Keratinocyte (primary cell): ENCODE data around the gene COQ8A. TPM values are rescaled to one million over a fixed set of nuclear protein-coding genes. Genes with fewer than 3 reads are reported as not detected.

Experiments used
- DNase-seq: peaks from one replicate; pipeline ENCODE4 v3.0.0-alpha.2; 2011; ENCODE audit warnings: low read depth, missing footprints, low spot score
- FAIRE-seq: peaks from 2 replicates; lab custom pipeline; 2011; peaks lifted over from hg19 to GRCh38; lab: Jason Lieb, UNC
- H2AFZ ChIP-seq: 2 replicates; pipeline ENCODE4 v1.6.0; 2012; ENCODE audit warnings: low read length, control low read depth, inconsistent platforms; ENCODE audit not compliant: control insufficient read depth
- H3K27ac ChIP-seq: 2 replicates; pipeline ENCODE4 v1.5.1; 2011; ENCODE audit warnings: low read length; ENCODE audit not compliant: control insufficient read depth, insufficient read depth
- H3K27me3 ChIP-seq: 3 replicates; pipeline ENCODE4 v1.6.0; 2011; ENCODE audit warnings: low read length; ENCODE audit not compliant: control insufficient read depth, insufficient read depth; ENCODE audit errors: extremely low read depth
- H3K36me3 ChIP-seq, 2 experiments: 2 replicates in 1 of 2; 3 replicates in 1 of 2; pipeline ENCODE4 v1.5.1; 2011; ENCODE audit warnings: low read length in 2 of 2, mild to moderate bottlenecking in 1 of 2; ENCODE audit not compliant: control insufficient read depth in 2 of 2, insufficient read depth in 2 of 2; ENCODE audit errors: extremely low read depth in 1 of 2
- H3K4me1 ChIP-seq: 3 replicates; pipeline ENCODE4 v1.5.1; 2011; ENCODE audit warnings: low read length; ENCODE audit not compliant: control insufficient read depth, insufficient read depth; ENCODE audit errors: extremely low read depth
- H3K4me2 ChIP-seq: 3 replicates; pipeline ENCODE4 v1.6.0; 2011; ENCODE audit warnings: low read depth, low read length; ENCODE audit not compliant: control insufficient read depth, insufficient read depth; ENCODE audit errors: extremely low read depth
- H3K4me3 ChIP-seq, 3 experiments: fragments of 200-600 bp in 1 of 3; sonication (generic) in 1 of 3; 2 replicates in 2 of 3; 3 replicates in 1 of 3; pipeline ENCODE4 v1.5.1; 2011 to 2016; ENCODE audit warnings: low read length in 3 of 3, mild to moderate bottlenecking in 3 of 3, control low read depth in 2 of 3, inconsistent platforms in 1 of 3, low read depth in 1 of 3, mixed read lengths in 1 of 3, mixed run types in 1 of 3, moderate library complexity in 1 of 3; ENCODE audit not compliant: control insufficient read depth in 2 of 3, insufficient read depth in 2 of 3; ENCODE audit errors: extremely low read depth in 1 of 3
- H3K79me2 ChIP-seq: 2 replicates; pipeline ENCODE4 v1.6.0; 2012; ENCODE audit warnings: low read length; ENCODE audit not compliant: control insufficient read depth, insufficient read depth
- H3K9ac ChIP-seq: 3 replicates; pipeline ENCODE4 v1.6.0; 2011; ENCODE audit warnings: low read length; ENCODE audit not compliant: control insufficient read depth, insufficient read depth; ENCODE audit errors: extremely low read depth
- H3K9me1 ChIP-seq: 3 replicates; pipeline ENCODE4 v1.6.0; 2011; ENCODE audit warnings: low read length; ENCODE audit not compliant: control insufficient read depth, insufficient read depth; ENCODE audit errors: extremely low read depth
- H3K9me3 ChIP-seq: 2 replicates; pipeline ENCODE4 v1.5.1; 2012; ENCODE audit warnings: low read depth, low read length; ENCODE audit not compliant: control insufficient read depth
- H4K20me1 ChIP-seq: 3 replicates; pipeline ENCODE4 v1.6.0; 2011; ENCODE audit warnings: low read length; ENCODE audit not compliant: control insufficient read depth, insufficient read depth; ENCODE audit errors: extremely low read depth
- EZH2 ChIP-seq: IDR thresholded peaks from one replicate; pipeline ENCODE4 v1.6.1; 2012; ENCODE audit warnings: inconsistent platforms, mild to moderate bottlenecking, low read length, moderate library complexity
- dilution Hi-C: fragments of 300-500 bp; cut with MboI; formaldehyde crosslinking; loops from one replicate; pipeline ENCODE4 v1.7.0; 2020; ENCODE audit warnings: low sequenced_read_pairs; ENCODE audit not compliant: extremely low pct_ligation_motif_present
- polyA plus RNA-seq, 5 experiments: library from polyadenylated mRNA; depleted of rRNA in 3 of 5; stranded (reverse) in 3 of 5; stranded (forward) in 1 of 5; unstranded in 1 of 5; fragments of >200 nt; gene quantifications; 1 replicate in 1 of 5; 2 replicates in 3 of 5; 3 replicates in 1 of 5; pipeline versions ENCODE4 v1.2.1 to v1.2.3, GENCODE V29; 2011 to 2012; ENCODE audit warnings: missing spikeins in 2 of 5, low read depth in 1 of 5, low replicate concordance in 1 of 5
- small RNA-seq, 3 experiments: library from RNA; depleted of rRNA; stranded (forward); fragments of <200 nt; gene quantifications; one replicate each; pipeline ENCODE3, GENCODE V24; 2012; ENCODE audit warnings: low read depth in 3 of 3, low replicate concordance in 1 of 3; ENCODE audit not compliant: insufficient read length in 3 of 3
- TF ChIP-seq, protein P1 (sequence below), 3 experiments: IDR thresholded peaks in 1 of 3; conservative IDR thresholded peaks in 1 of 3; optimal IDR thresholded peaks in 1 of 3; 2 replicates in 2 of 3; 3 replicates in 1 of 3; pipeline versions ENCODE3 to v1.5.1; 2011; ENCODE audit warnings: low read length in 3 of 3, mild to moderate bottlenecking in 3 of 3, moderate library complexity in 2 of 3, control low read depth in 1 of 3, inconsistent platforms in 1 of 3; ENCODE audit not compliant: insufficient read depth in 2 of 3; ENCODE audit errors: extremely low read depth in 1 of 3

The COQ8A gene
- polyA plus RNA-seq, 1 donor (not counting 4 experiments of a cell fraction or from before 2014, with no cell fraction given) = 3.8 TPM

DNA sequence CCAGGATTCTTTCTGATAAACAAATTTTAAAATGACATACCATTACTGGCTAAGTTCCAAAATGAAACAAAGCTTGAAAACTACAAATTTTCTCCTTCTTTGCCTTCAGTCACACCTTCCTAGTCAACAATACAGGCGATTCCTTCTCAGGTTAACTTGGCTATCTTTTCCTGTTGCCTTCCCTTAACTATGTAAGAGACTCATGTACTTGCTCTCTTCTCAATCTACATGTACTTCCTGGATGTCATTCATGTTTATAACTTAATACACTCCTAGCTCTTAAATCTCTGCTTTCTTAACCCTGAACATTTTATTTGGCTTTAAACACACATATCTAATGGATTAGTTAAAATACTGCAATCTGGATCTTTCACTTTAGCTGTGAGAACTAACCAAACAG lies 97.0 kb downstream of the COQ8A start:
- Histone ChIP-seq H3K27me3 (no peaks in the 10 kb centered on the region), H3K9ac (no peak overlapping the region), H3K79me2 (no peaks in the 10 kb centered on the region), H3K4me3 (no peak overlapping the region), H3K4me2 (no peak overlapping the region), H3K9me1 (no peaks in the 10 kb centered on the region), H3K9me3 (no peaks in the 10 kb centered on the region), H3K4me1 (no peaks in the 10 kb centered on the region), H4K20me1 (no peaks in the 10 kb centered on the region), H3K36me3 (peaks cover 3 to 5% of the 10 kb centered on the region in 2 experiments), H2AFZ (no peak overlapping the region), H3K27ac (no peak overlapping the region)
- dilution Hi-C loops = no loop called here
- FAIRE-seq (no peak), DNase-seq (no peak)
- no peak for TF ChIP-seq EZH2
- TF ChIP-seq, protein P1, sequence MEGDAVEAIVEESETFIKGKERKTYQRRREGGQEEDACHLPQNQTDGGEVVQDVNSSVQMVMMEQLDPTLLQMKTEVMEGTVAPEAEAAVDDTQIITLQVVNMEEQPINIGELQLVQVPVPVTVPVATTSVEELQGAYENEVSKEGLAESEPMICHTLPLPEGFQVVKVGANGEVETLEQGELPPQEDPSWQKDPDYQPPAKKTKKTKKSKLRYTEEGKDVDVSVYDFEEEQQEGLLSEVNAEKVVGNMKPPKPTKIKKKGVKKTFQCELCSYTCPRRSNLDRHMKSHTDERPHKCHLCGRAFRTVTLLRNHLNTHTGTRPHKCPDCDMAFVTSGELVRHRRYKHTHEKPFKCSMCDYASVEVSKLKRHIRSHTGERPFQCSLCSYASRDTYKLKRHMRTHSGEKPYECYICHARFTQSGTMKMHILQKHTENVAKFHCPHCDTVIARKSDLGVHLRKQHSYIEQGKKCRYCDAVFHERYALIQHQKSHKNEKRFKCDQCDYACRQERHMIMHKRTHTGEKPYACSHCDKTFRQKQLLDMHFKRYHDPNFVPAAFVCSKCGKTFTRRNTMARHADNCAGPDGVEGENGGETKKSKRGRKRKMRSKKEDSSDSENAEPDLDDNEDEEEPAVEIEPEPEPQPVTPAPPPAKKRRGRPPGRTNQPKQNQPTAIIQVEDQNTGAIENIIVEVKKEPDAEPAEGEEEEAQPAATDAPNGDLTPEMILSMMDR (optimal IDR thresholded peaks at IDR 0.05 in 1 of 3, IDR thresholded peaks at IDR 0.05 in 1 of 3, conservative IDR thresholded peaks at IDR 0.05 in 1 of 3; ENCODE audit: extremely low read depth in 1 of 3, insufficient read depth in 2 of 3, low read length in 3 of 3) = no peak

Small RNAs within 50 kb of the gene (small RNA-seq; reads per million reads assigned to genes)
- 0 reads per million in 3 experiments for gene AL353689.1

Other genes starting within 250 kb of the COQ8A start
- gene ITPKB, start 201.0 kb upstream of the COQ8A start, polyA plus RNA-seq = 3.2 to 4.9 TPM (median 3.2 TPM) in 3 replicates
- gene PSEN2, start 69.7 kb upstream of the COQ8A start, polyA plus RNA-seq = 9.5 to 13.9 TPM (median 11.5 TPM) in 3 replicates